Esophagus squamous epithelium (tissue), 5 donors: ENCODE results near the gene PIBF1. TPM values are rescaled to one million over a fixed set of nuclear protein-coding genes. Genes with fewer than 3 reads are reported as not detected.

Experiments
- DNase-seq: peaks from one replicate; lab custom pipeline; 2025; lab: John Stamatoyannopoulos, UW
- H3K27ac ChIP-seq, 4 donors: fragments of 200-600 bp; sonication (generic); one replicate each; pipeline ENCODE4 v1.5.1; 2016 to 2019; ENCODE audit warnings: mild to moderate bottlenecking in 1 of 4
- H3K27me3 ChIP-seq, 4 donors: fragments of 200-600 bp; sonication (generic); 1 replicate in 3 of 4; 2 replicates in 1 of 4; pipeline versions ENCODE4 v1.5.1 to v1.6.0; 2017 to 2021; ENCODE audit warnings: antibody characterized with exemption in 1 of 4
- H3K36me3 ChIP-seq, 3 donors: fragments of 200-600 bp; sonication (generic); one replicate each; pipeline ENCODE4 v1.5.1; 2016 to 2019
- H3K4me1 ChIP-seq, 3 donors: fragments of 200-600 bp; sonication (generic); one replicate each; pipeline ENCODE4 v1.5.1; 2017 to 2019
- H3K4me3 ChIP-seq, 4 donors: fragments of 200-600 bp; sonication (generic); 1 replicate in 3 of 4; 2 replicates in 1 of 4; pipeline ENCODE4 v1.5.1; 2016 to 2019; ENCODE audit warnings: mild to moderate bottlenecking in 2 of 4, moderate library complexity in 1 of 4
- H3K9me3 ChIP-seq, 3 donors: fragments of 200-600 bp; sonication (generic); one replicate each; pipeline ENCODE4 v1.5.1; 2016 to 2019
- POLR2A ChIP-seq, 4 donors: fragments of 450-650 bp; IDR thresholded peaks; one replicate each; pipeline ENCODE4 v1.6.1; 2017; ENCODE audit warnings: antibody characterized with exemption in 4 of 4, mild to moderate bottlenecking in 4 of 4, moderate library complexity in 3 of 4
- WGBS, 2 donors: methylation state at CpG; one replicate each; pipeline ENCODE4 v1.1.5; 2018; 5-methylcytosine and 5-hydroxymethylcytosine counted together
- intact Hi-C: fragments of 100-400 bp; cut with DNase I; formaldehyde crosslinking; loops from one replicate; pipeline ENCODE4 v1.15.0; 2022
- total RNA-seq, 4 donors: library from RNA; depleted of rRNA; stranded (reverse); fragments of >200 nt; gene quantifications; one replicate each; pipeline ENCODE4 v1.1.0, GENCODE V29; 2016
- TF ChIP-seq, protein P1 (sequence below), 6 experiments: fragments of 450-650 bp in 4 of 6; fragments of 200-600 bp in 2 of 6; sonication (generic) in 2 of 6; IDR thresholded peaks; one replicate each; pipeline ENCODE4 v1.5.1; 2016 to 2019; ENCODE audit warnings: antibody characterized with exemption in 6 of 6, mild to moderate bottlenecking in 4 of 6, moderate library complexity in 4 of 6
- donor health status: DM: yes; HTN: yes; CAD: no.

PIBF1 gene
- total RNA-seq, 4 donors from 2014 or later = 10.6 to 18.7 (median 11.9) TPM

DNA sequence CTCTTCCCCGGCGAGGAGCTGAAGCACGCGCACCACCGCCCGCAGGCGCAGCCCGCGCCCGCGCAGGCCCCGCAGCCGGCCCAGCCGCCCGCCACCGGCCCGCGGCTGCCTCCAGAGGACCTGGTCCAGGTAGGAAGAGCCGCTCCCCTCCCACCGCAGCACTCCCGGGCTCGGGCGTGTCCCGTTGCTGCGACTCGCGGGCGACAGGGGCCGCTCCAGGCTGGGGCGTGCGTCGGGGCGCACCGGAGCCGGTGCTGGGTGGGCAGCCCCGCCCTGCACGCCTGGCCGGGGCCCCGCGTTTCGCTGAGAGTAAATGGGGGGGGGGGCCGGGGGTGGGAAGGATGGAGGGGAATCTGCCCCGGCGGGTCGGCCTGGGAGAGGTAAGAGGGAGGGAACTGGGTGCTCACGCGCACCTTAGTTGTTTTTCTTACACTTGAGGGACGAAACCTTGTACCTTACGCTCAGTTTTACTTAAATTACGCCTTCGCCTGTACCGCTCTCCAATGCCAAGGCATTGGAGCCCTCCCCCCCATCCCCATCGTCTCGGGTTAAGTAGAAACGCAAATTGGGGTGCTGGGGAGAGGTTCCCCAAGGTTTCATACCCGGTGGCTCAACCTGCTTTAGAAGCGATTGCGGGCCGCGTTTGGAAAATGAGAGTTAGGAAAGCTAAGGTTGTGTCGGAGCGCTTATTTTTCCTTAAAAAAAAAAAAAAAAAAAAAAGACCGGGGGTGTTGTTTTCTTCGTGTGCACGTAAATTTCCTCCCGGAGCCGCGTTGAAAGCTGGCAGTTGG is 277.7 kb downstream of the PIBF1 start:
- Histone ChIP-seq H3K27me3 (peaks cover 0 to 18% (median 0%) of the 10 kb centered on the region in 4 donors), H3K27ac (peak overlapping the region; percentile 89 to 97 (median 94)), H3K4me3 (peak overlapping the region; percentile 52 to 91 (median 82)), H3K9me3 (no peaks in the 10 kb centered on the region), H3K36me3 (peaks cover 0 to 26% (median 0%) of the 10 kb centered on the region in 3 donors), H3K4me1 (peaks cover 0 to 41% (median 0%) of the 10 kb centered on the region in 3 donors)
- WGBS, 2 donors = 0 to 1% methylated on average over 18 to 19 of the region's 68 CpGs
- DNase-seq = no peak
- intact Hi-C loops = no loop called here
- no peak for TF ChIP-seq POLR2A (IDR thresholded peaks at IDR 0.05)
- TF ChIP-seq, protein P1, sequence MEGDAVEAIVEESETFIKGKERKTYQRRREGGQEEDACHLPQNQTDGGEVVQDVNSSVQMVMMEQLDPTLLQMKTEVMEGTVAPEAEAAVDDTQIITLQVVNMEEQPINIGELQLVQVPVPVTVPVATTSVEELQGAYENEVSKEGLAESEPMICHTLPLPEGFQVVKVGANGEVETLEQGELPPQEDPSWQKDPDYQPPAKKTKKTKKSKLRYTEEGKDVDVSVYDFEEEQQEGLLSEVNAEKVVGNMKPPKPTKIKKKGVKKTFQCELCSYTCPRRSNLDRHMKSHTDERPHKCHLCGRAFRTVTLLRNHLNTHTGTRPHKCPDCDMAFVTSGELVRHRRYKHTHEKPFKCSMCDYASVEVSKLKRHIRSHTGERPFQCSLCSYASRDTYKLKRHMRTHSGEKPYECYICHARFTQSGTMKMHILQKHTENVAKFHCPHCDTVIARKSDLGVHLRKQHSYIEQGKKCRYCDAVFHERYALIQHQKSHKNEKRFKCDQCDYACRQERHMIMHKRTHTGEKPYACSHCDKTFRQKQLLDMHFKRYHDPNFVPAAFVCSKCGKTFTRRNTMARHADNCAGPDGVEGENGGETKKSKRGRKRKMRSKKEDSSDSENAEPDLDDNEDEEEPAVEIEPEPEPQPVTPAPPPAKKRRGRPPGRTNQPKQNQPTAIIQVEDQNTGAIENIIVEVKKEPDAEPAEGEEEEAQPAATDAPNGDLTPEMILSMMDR (IDR thresholded peaks at IDR 0.05) = no peak

DNA sequence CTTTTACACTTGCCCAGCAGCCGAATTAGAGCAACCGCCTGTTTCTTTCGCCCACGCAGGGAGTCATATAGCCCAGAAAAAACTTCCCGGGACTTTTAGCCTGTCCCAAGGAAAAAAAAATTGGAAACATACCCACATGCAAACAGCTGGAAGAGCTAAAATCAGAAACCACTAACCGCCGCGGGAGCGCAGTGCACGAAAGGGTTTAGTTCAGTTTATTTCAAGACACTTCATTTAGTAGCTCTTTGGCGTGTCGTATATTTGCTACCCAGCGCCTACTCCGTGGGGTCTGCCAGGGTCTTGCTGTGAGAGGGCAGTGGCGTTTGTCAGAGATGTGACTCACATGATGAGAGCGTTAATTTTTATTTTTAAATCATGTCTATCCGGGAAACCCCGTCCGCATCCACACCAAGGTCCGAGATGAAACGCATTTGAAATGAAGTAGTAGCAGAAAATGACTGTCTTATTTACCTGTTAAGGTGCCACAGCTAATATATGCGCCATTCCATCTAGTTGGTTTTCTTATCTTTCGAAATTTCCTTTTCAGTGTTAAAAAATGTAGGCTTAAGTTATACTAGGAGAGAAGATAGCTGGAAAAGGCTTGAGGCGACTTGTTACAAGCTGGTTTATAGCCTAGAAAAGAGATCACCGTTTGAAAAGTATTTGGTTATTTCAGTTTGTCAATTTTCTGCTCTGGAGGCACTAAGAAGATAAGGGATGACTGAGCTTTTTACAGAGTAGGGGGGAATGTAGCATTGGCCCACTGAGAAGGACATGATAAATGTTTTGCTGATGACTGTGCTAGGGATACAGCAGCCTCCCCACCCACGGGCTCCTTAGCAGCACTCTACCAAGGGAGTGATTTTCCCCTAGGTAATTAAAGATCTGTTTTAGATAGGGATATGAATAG is 278.6 kb downstream of the PIBF1 start:
- Histone ChIP-seq H3K36me3 (peaks cover 0 to 34% (median 0%) of the 10 kb centered on the region in 3 donors), H3K9me3 (no peaks in the 10 kb centered on the region), H3K4me1 (peaks cover 0 to 41% (median 0%) of the 10 kb centered on the region in 3 donors), H3K4me3 (peak overlapping the region; percentile 52 to 91 (median 82)), H3K27me3 (peaks cover 0 to 16% (median 0%) of the 10 kb centered on the region in 4 donors), H3K27ac (peak overlapping the region; percentile 89 to 97 (median 94))
- WGBS, 2 donors = 4 to 16% methylated on average over 26 of the region's 26 CpGs
- no peak for DNase-seq
- TF ChIP-seq, protein P1 (IDR thresholded peaks at IDR 0.05) = no peak
- no peak for TF ChIP-seq POLR2A (IDR thresholded peaks at IDR 0.05)
- intact Hi-C loops = no loop called here

DNA sequence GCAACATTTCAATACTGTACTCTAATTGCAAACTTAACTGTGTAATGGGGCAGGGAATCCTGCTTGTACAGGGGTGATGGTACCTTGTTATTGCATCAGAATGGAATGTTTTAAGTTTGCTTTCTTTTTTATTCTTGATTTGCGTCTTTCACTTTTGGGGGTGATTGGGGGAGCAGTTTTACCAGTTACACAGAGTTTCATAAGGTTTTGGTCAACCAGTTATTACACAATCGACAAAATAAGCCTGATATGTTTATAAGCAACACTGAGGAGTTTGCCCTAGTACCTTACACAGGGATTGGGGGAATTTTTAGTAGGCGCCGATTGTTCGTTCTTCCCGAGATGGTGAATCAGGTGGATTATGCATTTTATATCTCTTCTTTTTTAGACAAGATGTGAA is 279.5 kb downstream of the PIBF1 start:
- peak overlapping the region; percentile 89 to 97 (median 94) for H3K27ac ChIP-seq
- WGBS, 2 donors = 46 to 52% methylated on average over 6 of the region's 6 CpGs
- no peak for DNase-seq
- intact Hi-C loops = no loop called here
- peaks cover 0 to 42% (median 0%) of the 10 kb centered on the region in 3 donors for H3K4me1 ChIP-seq
- peaks cover 0 to 8% (median 0%) of the 10 kb centered on the region in 4 donors for H3K27me3 ChIP-seq
- no peaks in the 10 kb centered on the region for H3K9me3 ChIP-seq
- peaks cover 0 to 41% (median 0%) of the 10 kb centered on the region in 3 donors for H3K36me3 ChIP-seq
- no peak for TF ChIP-seq POLR2A (IDR thresholded peaks at IDR 0.05)
- TF ChIP-seq, protein P1 (IDR thresholded peaks at IDR 0.05) = no peak
- H3K4me3 ChIP-seq = peak overlapping the region; percentile 52 to 91 (median 82)

DNA sequence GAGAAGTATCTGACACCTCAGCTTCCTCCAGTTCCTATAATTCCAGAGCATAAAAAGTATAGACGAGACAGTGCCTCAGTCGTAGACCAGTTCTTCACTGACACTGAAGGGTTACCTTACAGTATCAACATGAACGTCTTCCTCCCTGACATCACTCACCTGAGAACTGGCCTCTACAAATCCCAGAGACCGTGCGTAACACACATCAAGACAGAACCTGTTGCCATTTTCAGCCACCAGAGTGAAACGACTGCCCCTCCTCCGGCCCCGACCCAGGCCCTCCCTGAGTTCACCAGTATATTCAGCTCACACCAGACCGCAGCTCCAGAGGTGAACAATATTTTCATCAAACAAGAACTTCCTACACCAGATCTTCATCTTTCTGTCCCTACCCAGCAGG is 279.9 kb downstream of the PIBF1 start:
- peak overlapping the region; percentile 52 to 91 (median 82) for H3K4me3 ChIP-seq
- no peak for DNase-seq
- peaks cover 0 to 46% (median 0%) of the 10 kb centered on the region in 3 donors for H3K4me1 ChIP-seq
- no peaks in the 10 kb centered on the region for H3K9me3 ChIP-seq
- 33 to 35% methylated on average over 7 to 9 of the region's 9 CpGs for WGBS, 2 donors
- peaks cover 0 to 7% (median 0%) of the 10 kb centered on the region in 4 donors for H3K27me3 ChIP-seq
- H3K27ac ChIP-seq = peak overlapping the region; percentile 89 to 97 (median 94)
- H3K36me3 ChIP-seq = peaks cover 0 to 45% (median 0%) of the 10 kb centered on the region in 3 donors
- TF ChIP-seq, protein P1 (IDR thresholded peaks at IDR 0.05) = peak in 1 of 6 experiments; percentile 3
- peak in 1 of 4 donors; percentile 31 for TF ChIP-seq POLR2A (IDR thresholded peaks at IDR 0.05)
- intact Hi-C loops = no loop called here
